ENCODE data around the gene PSMD14.

The PSMD14 gene

DNA sequence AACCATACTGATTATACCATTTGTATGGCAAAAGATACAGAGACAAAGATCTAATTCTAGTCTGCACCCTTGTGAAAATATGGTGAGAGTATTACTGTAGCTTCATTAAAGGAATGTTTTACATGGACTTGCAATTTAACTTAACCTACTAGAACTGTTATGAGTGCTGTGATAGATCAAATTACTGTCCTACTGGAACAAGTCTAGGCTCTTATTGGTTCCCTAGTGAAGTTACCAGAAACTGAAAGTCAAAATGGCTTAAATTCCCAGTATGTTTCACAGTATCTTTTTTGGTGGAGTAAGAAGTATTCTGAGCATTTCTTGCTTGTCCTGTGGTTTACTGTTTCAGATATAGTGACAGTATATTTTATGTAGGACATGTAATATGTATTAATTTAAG lies 104.1 kb downstream of the PSMD14 start:
- Histone ChIP-seq H3K4me3 (IDR thresholded peaks at IDR 0.05; ENCODE audit: insufficient read depth, low read depth, low read length) (no peak overlapping the region), H3K4me1 (ENCODE audit: low read depth, poor library complexity, severe bottlenecking) (peaks cover 20% of the 10 kb centered on the region), H2AFZ (ENCODE audit: low read depth) (no peak overlapping the region), H3K4me2 (no peak overlapping the region), H3K27me3 (ENCODE audit: insufficient read depth, low read depth) (no peaks in the 10 kb centered on the region), H3K27ac (no peak overlapping the region), H4K20me1 (ENCODE audit: insufficient read depth) (no peaks in the 10 kb centered on the region), H3K9ac (no peak overlapping the region), H3K79me2 (ENCODE audit: insufficient read depth, low read depth) (no peaks in the 10 kb centered on the region), H3K36me3 (ENCODE audit: insufficient read depth) (no peaks in the 10 kb centered on the region)
- TF ChIP-seq CTCF (conservative IDR thresholded peaks at IDR 0.05; ENCODE audit: low read depth, low read length): no peak

DNA sequence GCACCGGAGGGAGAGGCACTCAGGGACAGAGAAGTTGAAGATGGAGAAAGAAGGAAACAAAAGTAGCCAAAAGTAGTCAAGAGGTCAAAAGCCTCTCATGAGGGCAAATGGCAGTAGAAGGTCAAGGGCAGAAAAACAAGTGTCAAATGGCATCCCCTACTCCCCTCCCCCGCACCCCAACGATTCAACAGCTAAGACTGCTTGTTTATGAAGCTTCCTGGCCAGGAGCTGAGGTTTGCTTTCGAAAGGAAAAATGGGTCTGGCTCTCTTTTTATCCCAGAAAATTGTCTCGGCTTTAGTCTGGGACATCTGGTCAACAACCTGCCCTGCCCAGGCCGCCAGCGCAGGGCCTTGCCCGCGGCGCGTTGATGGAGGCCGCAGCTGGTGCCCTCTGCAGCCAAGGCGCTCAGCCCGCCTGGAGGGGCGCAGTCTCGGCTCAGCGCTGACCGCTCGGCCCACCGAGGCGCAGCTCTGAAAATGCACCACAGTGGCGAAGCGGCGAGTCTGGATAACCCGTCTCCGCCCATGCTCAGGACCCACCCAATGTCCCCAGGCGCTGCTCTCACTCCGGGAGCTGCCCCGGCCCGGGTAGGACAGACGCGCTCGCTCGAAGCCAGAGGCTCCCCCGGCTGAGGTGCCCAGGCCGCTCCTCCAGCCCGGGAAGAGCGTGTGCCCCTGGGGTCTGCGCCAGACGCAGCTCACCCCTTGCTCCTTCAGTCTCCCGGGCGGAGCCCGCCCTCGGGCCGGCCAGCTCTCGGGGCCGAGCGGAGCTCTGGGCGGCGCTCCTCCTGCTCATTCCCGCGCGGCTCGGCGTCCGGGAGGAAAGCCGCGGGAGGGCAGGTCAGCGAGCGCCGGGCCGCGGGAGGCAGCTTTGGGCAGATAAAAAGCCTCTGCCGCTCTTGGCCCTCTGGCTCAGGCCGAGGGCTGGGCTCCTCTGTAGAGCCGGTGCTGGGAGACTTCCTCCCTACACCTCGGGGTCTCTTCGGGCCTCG lies 106.1 kb downstream of the PSMD14 start:
- H3K36me3 ChIP-seq (ENCODE audit: insufficient read depth): no peaks in the 10 kb centered on the region
- H3K79me2 ChIP-seq (ENCODE audit: insufficient read depth, low read depth): no peaks in the 10 kb centered on the region
- H3K9ac ChIP-seq: no peak overlapping the region
- H3K4me3 ChIP-seq (IDR thresholded peaks at IDR 0.05; ENCODE audit: insufficient read depth, low read depth, low read length): no peak overlapping the region
- H4K20me1 ChIP-seq (ENCODE audit: insufficient read depth): no peaks in the 10 kb centered on the region
- no peak for TF ChIP-seq CTCF (conservative IDR thresholded peaks at IDR 0.05; ENCODE audit: low read depth, low read length)
- no peak overlapping the region for H3K4me2 ChIP-seq
- peaks cover 20% of the 10 kb centered on the region for H3K4me1 ChIP-seq (ENCODE audit: low read depth, poor library complexity, severe bottlenecking)
- no peak overlapping the region for H3K27ac ChIP-seq
- no peaks in the 10 kb centered on the region for H3K27me3 ChIP-seq (ENCODE audit: insufficient read depth, low read depth)
- H2AFZ ChIP-seq (ENCODE audit: low read depth): no peak overlapping the region

- Histone ChIP-seq H3K4me1 (ENCODE audit: low read depth, poor library complexity, severe bottlenecking) (peaks cover 20% of the 10 kb centered on the region), H3K27me3 (ENCODE audit: insufficient read depth, low read depth) (no peaks in the 10 kb centered on the region), H2AFZ (ENCODE audit: low read depth) (no peak overlapping the region), H3K36me3 (ENCODE audit: insufficient read depth) (no peaks in the 10 kb centered on the region), H4K20me1 (ENCODE audit: insufficient read depth) (no peaks in the 10 kb centered on the region), H3K27ac (no peak overlapping the region), H3K79me2 (ENCODE audit: insufficient read depth, low read depth) (no peaks in the 10 kb centered on the region), H3K9ac (no peak overlapping the region), H3K4me3 (IDR thresholded peaks at IDR 0.05; ENCODE audit: insufficient read depth, low read depth, low read length) (no peak overlapping the region), H3K4me2 (no peak overlapping the region)
- no peak for TF ChIP-seq CTCF (conservative IDR thresholded peaks at IDR 0.05; ENCODE audit: low read depth, low read length)
Measured at GRCh38 chr2:161415034-161415986, 107.1 kb downstream of the PSMD14 start.

- no peak for TF ChIP-seq CTCF (conservative IDR thresholded peaks at IDR 0.05; ENCODE audit: low read depth, low read length)
- H3K4me2 ChIP-seq: no peak within 1 kb of the TSS
- H3K36me3 ChIP-seq (ENCODE audit: insufficient read depth): no peaks in the 10 kb centered on the region
- no peaks in the 10 kb centered on the region for H3K27me3 ChIP-seq (ENCODE audit: insufficient read depth, low read depth)
- H3K9ac ChIP-seq: no peak within 1 kb of the TSS
- H3K27ac ChIP-seq: no peak within 1 kb of the TSS
- H3K4me1 ChIP-seq (ENCODE audit: low read depth, poor library complexity, severe bottlenecking): peaks cover 16% of the 10 kb centered on the region
- no peak within 1 kb of the TSS for H2AFZ ChIP-seq (ENCODE audit: low read depth)
- no peaks in the 10 kb centered on the region for H3K79me2 ChIP-seq (ENCODE audit: insufficient read depth, low read depth)
- no peaks in the 10 kb centered on the region for H4K20me1 ChIP-seq (ENCODE audit: insufficient read depth)
- H3K4me3 ChIP-seq (IDR thresholded peaks at IDR 0.05; ENCODE audit: insufficient read depth, low read depth, low read length): no peak within 1 kb of the TSS
Measured at GRCh38 chr2:161415987-161416707, 107.9 kb downstream of the PSMD14 start, which contains the start of gene TBR1. Gene TBR1 (plus strand): TSS chr2:161416297. CDS start chr2:161416411, 114 bp downstream.
